SK-N-SH treated with all-trans-retinoic acid at 6 μM for 48 hours (cell line): ENCODE data around the gene CFAP90.

ENCODE experiments used
- ATAC-seq: fragments of 200-7000 bp; cut with Tn5 transposase; 3 replicates; pipeline ENCODE4 v1.9.1; 2020; ENCODE audit warnings: mild to moderate bottlenecking, moderate library complexity
- ARNTL ChIP-seq: fragments of 450-650 bp; formaldehyde crosslinking; IDR thresholded peaks from 2 replicates; pipeline ENCODE4 v1.5.0; 2020; ENCODE audit warnings: low read depth, mild to moderate bottlenecking, moderate library complexity, borderline replicate concordance
- BACH2 ChIP-seq: fragments of 250-450 bp; sonication (Bioruptor Pico); IDR thresholded peaks from 2 replicates; pipeline ENCODE4 v1.9.0; 2021; ENCODE audit warnings: mild to moderate bottlenecking, borderline replicate concordance
- CSDC2 ChIP-seq: fragments of 250-450 bp; sonication (Bioruptor Pico); IDR thresholded peaks from 2 replicates; pipeline ENCODE4 v1.5.0; 2020; ENCODE audit warnings: mild to moderate bottlenecking, moderate library complexity
- ESRRG ChIP-seq: fragments of 250-450 bp; sonication (Bioruptor Pico); IDR thresholded peaks from 2 replicates; pipeline ENCODE4 v1.6.1; 2021; ENCODE audit warnings: mild to moderate bottlenecking
- GLIS3 ChIP-seq: fragments of 250-450 bp; sonication (Bioruptor Pico); IDR thresholded peaks from 2 replicates; pipeline ENCODE4 v1.5.0; 2020; ENCODE audit warnings: mild to moderate bottlenecking, moderate library complexity
- ISL1 ChIP-seq: fragments of 250-450 bp; sonication (Bioruptor Pico); IDR thresholded peaks from 2 replicates; pipeline ENCODE4 v2.1.2; 2022; ENCODE audit warnings: mild to moderate bottlenecking, moderate library complexity
- OSR1 ChIP-seq: fragments of 250-450 bp; sonication (Bioruptor Pico); IDR thresholded peaks from 2 replicates; pipeline ENCODE4 v1.8.0; 2022; ENCODE audit warnings: moderate library complexity, mild to moderate bottlenecking, inconsistent platforms
- PATZ1 ChIP-seq: fragments of 250-450 bp; sonication (Bioruptor Pico); IDR thresholded peaks from 2 replicates; pipeline ENCODE4 v1.8.0; 2020; ENCODE audit warnings: mild to moderate bottlenecking, moderate library complexity, borderline replicate concordance
- POU6F1 ChIP-seq: fragments of 250-450 bp; sonication (Bioruptor Pico); IDR thresholded peaks from 2 replicates; pipeline ENCODE4 v1.8.0; 2021; ENCODE audit warnings: low read depth, mild to moderate bottlenecking, moderate library complexity, borderline replicate concordance
- PPARA ChIP-seq: fragments of 250-450 bp; sonication (Bioruptor Pico); IDR thresholded peaks from 2 replicates; pipeline ENCODE4 v1.5.0; 2020; ENCODE audit warnings: mild to moderate bottlenecking, borderline replicate concordance
- RARB ChIP-seq: fragments of 250-450 bp; sonication (Bioruptor Pico); IDR thresholded peaks from 2 replicates; pipeline ENCODE4 v1.8.0; 2021; ENCODE audit warnings: mild to moderate bottlenecking, moderate library complexity
- SNAI2 ChIP-seq: fragments of 250-450 bp; sonication (Bioruptor Pico); IDR thresholded peaks from 2 replicates; pipeline ENCODE4 v1.5.0; 2020; ENCODE audit warnings: mild to moderate bottlenecking, moderate library complexity
- TCF4 ChIP-seq: fragments of 250-450 bp; sonication (Bioruptor Pico); IDR thresholded peaks from 2 replicates; pipeline ENCODE4 v1.8.0; 2021; ENCODE audit warnings: mild to moderate bottlenecking, moderate library complexity, borderline replicate concordance
- TOX ChIP-seq: fragments of 250-450 bp; sonication (Bioruptor Pico); IDR thresholded peaks from 2 replicates; pipeline ENCODE4 v1.8.0; 2021; ENCODE audit warnings: mild to moderate bottlenecking, moderate library complexity, borderline replicate concordance
- TSHZ2 ChIP-seq: fragments of 250-450 bp; sonication (Bioruptor Pico); IDR thresholded peaks from 2 replicates; pipeline ENCODE4 v1.5.0; 2020; ENCODE audit warnings: mild to moderate bottlenecking, moderate library complexity
- ZC3H10 ChIP-seq: fragments of 250-450 bp; sonication (Bioruptor Pico); IDR thresholded peaks from 2 replicates; pipeline ENCODE4 v1.5.1; 2021; ENCODE audit warnings: mild to moderate bottlenecking, moderate library complexity
- ZFP3 ChIP-seq: fragments of 250-450 bp; sonication (Bioruptor Pico); IDR thresholded peaks from 2 replicates; pipeline ENCODE4 v1.5.0; 2020; ENCODE audit warnings: mild to moderate bottlenecking, moderate library complexity
- ZFP30 ChIP-seq: fragments of 450-650 bp; formaldehyde crosslinking; IDR thresholded peaks from 2 replicates; pipeline ENCODE4 v1.5.0; 2022; ENCODE audit warnings: mild to moderate bottlenecking, moderate library complexity
- ZNF565 ChIP-seq: fragments of 450-650 bp; formaldehyde crosslinking; conservative IDR thresholded peaks from 2 replicates; pipeline ENCODE4 v1.5.0; 2020; ENCODE audit warnings: low read depth, mild to moderate bottlenecking, moderate library complexity
- ZNF70 ChIP-seq: fragments of 450-650 bp; formaldehyde crosslinking; IDR thresholded peaks from 2 replicates; pipeline ENCODE4 v1.5.0; 2020; ENCODE audit warnings: mild to moderate bottlenecking, moderate library complexity
- ZNF8 ChIP-seq: fragments of 450-650 bp; formaldehyde crosslinking; IDR thresholded peaks from 2 replicates; pipeline ENCODE4 v1.5.0; 2020; ENCODE audit warnings: mild to moderate bottlenecking, moderate library complexity

Gene CFAP90

GRCh38 chr5:7878381-7878873 lies 27.5 kb upstream of the CFAP90 start:
- ATAC-seq: no peak

GRCh38 chr5:7877851-7878250 lies 26.9 kb upstream of the CFAP90 start:
- no peak for ATAC-seq

More at GRCh38 chr5:7878381-7878873, 27.5 kb upstream of the CFAP90 start:
- no peak for TF ChIP-seq OSR1
- TF ChIP-seq PPARA (CRISPR knock-in tag): no peak
- TF ChIP-seq RARB (CRISPR knock-in tag): no peak
- TF ChIP-seq ZNF565: no peak
- no peak for TF ChIP-seq SNAI2 (CRISPR knock-in tag)
- no peak for TF ChIP-seq ZNF8 (CRISPR knock-in tag)
- TF ChIP-seq ESRRG (CRISPR knock-in tag): no peak
- TF ChIP-seq PATZ1 (CRISPR knock-in tag): no peak
- no peak for TF ChIP-seq CSDC2 (CRISPR knock-in tag)
- TF ChIP-seq TSHZ2 (CRISPR knock-in tag): no peak
- TF ChIP-seq TOX (CRISPR knock-in tag): no peak
- no peak for TF ChIP-seq ZNF70 (CRISPR knock-in tag)
- no peak for TF ChIP-seq ZC3H10 (CRISPR knock-in tag)

GRCh38 chr5:7876867-7877266 lies 25.9 kb upstream of the CFAP90 start:
- TF ChIP-seq ISL1 (CRISPR knock-in tag) (no peak), ZFP30 (CRISPR knock-in tag) (no peak), OSR1 (no peak)
- peak; percentile 76 for ATAC-seq

More at GRCh38 chr5:7877851-7878250, 26.9 kb upstream of the CFAP90 start:
- TF ChIP-seq BACH2 (CRISPR knock-in tag) (no peak), PATZ1 (CRISPR knock-in tag) (no peak), GLIS3 (CRISPR knock-in tag) (no peak), SNAI2 (CRISPR knock-in tag) (no peak), ZFP3 (CRISPR knock-in tag) (no peak), POU6F1 (CRISPR knock-in tag) (no peak), TCF4 (CRISPR knock-in tag) (no peak), TOX (CRISPR knock-in tag) (no peak), CSDC2 (CRISPR knock-in tag) (no peak), PPARA (CRISPR knock-in tag) (no peak), ARNTL (CRISPR knock-in tag) (no peak), ESRRG (CRISPR knock-in tag) (no peak), ISL1 (CRISPR knock-in tag) (no peak), ZNF70 (CRISPR knock-in tag) (no peak)
- TF ChIP-seq, all 23 proteins: peak for 0

GRCh38 chr5:7875151-7875550 lies 24.2 kb upstream of the CFAP90 start:
- no peak for ATAC-seq
- no peak for TF ChIP-seq CSDC2 (CRISPR knock-in tag)
- TF ChIP-seq TOX (CRISPR knock-in tag): no peak
- no peak for TF ChIP-seq ZFP3 (CRISPR knock-in tag)
- no peak for TF ChIP-seq ZNF8 (CRISPR knock-in tag)
- TF ChIP-seq TCF4 (CRISPR knock-in tag): no peak
- no peak for TF ChIP-seq ZNF70 (CRISPR knock-in tag)
- TF ChIP-seq RARB (CRISPR knock-in tag): no peak
- no peak for TF ChIP-seq POU6F1 (CRISPR knock-in tag)
- no peak for TF ChIP-seq ZC3H10 (CRISPR knock-in tag)
- TF ChIP-seq SNAI2 (CRISPR knock-in tag): no peak
- TF ChIP-seq PPARA (CRISPR knock-in tag): no peak
- TF ChIP-seq GLIS3 (CRISPR knock-in tag): no peak
- TF ChIP-seq BACH2 (CRISPR knock-in tag): no peak
- no peak for TF ChIP-seq ZNF565
- TF ChIP-seq ARNTL (CRISPR knock-in tag): no peak
- no peak for TF ChIP-seq PATZ1 (CRISPR knock-in tag)
- no peak for TF ChIP-seq ZFP30 (CRISPR knock-in tag)
- TF ChIP-seq ISL1 (CRISPR knock-in tag): no peak
- TF ChIP-seq, all 23 proteins: peak for 0
